Hippocampal formation (tissue), 2 donors: ENCODE data around the gene FAM107B.
A peak's percentile ranks its signal among the peaks of the same experiment; 100 is the strongest.

ENCODE experiments used
- DNase-seq, 2 donors: peaks; one replicate each; lab custom pipeline; 2025; lab: John Stamatoyannopoulos, UW

The FAM107B gene

DNA sequence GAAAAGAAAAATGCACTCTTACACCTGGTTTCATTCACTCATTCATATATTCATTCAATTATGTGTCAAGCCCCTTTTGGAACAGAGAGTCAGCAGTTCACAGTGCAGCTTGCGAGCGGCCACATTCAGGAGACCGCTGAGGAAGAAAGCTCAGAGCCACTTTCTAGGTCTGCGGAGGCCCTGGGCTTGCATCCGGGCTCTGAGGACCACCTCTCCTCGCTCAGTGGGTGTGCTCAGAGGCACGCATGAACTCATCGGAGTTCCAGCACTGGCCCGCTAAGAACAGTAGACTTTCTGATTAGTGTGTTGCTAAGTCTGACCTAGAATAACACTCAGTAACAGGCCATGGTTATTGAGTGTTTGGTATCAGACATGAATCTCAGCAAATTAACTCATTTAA, 1.8 kb upstream of the FAM107B start:
- no peak for DNase-seq

- no peak for DNase-seq
These were observed 959 bp upstream of the FAM107B start for GRCh38 chr10:14775656-14776055.

- no peak for DNase-seq
These were observed 500 bp downstream of the FAM107B start for GRCh38 chr10:14774214-14774580.

GRCh38 chr10:14773551-14774213, 1.0 kb downstream of the FAM107B start:
- DNase-seq = no peak

DNA sequence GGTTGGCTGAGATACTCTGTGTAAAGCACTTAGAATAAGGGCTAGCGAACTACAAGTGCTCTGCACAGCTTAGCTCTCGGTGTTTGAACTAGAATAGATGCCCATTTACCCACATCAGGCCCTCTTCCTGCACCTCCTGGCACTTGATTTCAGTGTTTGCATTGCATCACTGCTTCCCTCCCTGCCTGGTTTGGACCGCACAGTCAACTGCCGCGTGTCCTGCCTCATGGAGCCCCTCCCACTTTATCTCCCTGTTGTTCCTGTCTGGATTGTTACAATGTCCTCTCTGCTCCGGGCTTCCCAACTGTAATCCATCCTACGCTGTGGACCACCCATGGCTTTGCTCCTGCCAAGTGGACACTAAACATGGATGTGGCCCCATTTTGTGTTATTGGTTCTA, 2.3 kb downstream of the FAM107B start:
- no peak for DNase-seq

GRCh38 chr10:14770927-14771326, 3.8 kb downstream of the FAM107B start:
- no peak for DNase-seq

DNA sequence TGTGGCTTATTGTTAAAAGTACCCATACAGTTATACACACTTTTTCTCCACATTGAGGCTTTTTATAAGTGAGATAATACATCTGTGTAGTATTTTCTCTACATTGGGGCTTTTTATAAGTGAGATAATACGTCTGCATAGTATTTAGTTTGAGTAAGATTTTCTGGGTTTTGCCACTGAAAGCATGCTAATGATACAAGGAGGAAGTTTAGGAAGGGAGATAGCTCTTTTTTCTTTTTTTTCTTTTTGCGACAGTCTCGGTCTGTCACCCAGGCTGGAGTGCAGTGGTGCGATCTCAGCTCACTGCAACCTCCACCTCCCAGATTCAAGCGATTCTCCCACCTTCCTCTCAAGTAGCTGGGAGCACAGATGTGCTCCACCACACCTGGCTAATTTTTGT, 13.3 kb downstream of the FAM107B start:
- no peak for DNase-seq

GRCh38 chr10:14758994-14759664, 15.6 kb downstream of the FAM107B start:
- DNase-seq = no peak

DNA sequence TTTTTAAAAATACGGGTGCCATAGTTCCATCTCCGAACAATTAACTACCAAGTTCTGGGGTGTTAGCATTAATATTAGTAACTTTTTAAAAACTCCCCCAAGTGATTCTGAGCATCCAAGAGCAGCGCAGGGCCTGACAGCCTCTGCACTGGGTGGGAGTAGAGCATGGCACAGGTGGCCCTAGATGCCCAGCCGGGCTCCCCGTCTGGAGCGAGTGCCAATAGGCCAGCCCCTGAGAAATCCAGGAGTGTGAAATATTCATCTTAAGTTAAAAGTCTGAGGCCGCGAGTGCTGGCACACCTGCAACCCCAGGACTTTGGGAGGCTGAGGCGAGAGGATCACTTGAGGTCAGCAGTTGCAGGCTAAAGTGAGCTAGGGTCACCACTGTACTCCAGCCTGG, 16.2 kb downstream of the FAM107B start:
- DNase-seq = no peak

DNA sequence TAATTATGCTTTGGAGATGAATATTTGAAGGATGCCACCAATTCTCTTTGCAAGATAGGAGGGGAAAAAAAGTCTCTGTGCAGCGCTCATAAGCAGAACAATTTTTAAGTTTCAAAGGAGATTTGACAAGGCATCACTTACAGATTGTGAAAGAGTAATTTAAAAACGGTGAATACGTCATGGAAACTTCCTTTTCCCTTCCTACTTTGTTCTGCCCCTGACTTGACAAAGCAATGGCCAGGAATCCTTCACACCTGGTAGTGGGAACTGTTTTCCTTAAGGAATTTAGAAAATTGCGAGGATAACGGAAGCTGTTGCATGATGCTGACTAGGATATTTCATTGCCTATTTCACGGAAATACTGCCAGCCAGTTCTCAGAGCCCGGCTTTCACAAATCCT, 16.7 kb downstream of the FAM107B start:
- DNase-seq = no peak

DNA sequence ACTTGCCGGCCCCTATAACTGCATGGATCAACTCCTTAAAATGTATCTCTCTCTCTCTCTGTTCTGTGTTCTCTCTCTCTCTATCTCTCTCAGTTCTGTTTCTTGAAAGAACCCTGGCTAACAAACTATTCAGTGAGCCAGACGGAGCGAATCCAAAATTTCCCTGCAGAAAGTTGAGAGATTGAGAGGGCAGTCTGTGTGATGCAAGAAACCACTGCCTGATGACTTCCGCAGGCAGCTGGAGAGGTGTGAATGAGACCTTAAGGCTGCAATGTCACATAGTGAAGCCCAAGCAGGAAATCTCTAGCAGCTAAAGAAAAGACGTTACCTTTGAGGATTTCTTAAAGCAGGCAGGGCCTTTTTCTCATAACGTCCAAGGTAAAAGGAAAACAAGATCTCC, 17.3 kb downstream of the FAM107B start:
- DNase-seq = no peak

GRCh38 chr10:14753441-14753840, 21.3 kb downstream of the FAM107B start:
- no peak for DNase-seq

DNA sequence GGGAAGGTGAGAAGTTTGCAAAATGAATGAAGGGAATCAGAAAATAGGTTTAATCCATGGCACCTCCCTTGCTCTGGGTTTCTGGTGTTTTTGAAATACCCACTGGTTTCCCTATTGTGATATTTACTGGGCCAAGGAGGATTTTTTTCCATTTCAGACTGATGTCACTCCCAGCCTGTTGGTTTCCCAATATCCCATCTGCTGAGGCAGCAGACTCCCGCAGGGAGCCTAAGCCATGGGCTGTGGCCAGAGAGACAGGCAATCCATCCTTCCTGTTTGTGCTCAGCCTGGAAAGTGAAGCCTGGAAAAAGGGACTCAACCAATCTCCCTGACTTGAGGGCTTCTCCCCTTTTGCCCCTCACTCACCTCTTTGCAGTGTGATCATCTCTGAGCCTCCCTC, 22.8 kb downstream of the FAM107B start:
- DNase-seq = no peak

DNA sequence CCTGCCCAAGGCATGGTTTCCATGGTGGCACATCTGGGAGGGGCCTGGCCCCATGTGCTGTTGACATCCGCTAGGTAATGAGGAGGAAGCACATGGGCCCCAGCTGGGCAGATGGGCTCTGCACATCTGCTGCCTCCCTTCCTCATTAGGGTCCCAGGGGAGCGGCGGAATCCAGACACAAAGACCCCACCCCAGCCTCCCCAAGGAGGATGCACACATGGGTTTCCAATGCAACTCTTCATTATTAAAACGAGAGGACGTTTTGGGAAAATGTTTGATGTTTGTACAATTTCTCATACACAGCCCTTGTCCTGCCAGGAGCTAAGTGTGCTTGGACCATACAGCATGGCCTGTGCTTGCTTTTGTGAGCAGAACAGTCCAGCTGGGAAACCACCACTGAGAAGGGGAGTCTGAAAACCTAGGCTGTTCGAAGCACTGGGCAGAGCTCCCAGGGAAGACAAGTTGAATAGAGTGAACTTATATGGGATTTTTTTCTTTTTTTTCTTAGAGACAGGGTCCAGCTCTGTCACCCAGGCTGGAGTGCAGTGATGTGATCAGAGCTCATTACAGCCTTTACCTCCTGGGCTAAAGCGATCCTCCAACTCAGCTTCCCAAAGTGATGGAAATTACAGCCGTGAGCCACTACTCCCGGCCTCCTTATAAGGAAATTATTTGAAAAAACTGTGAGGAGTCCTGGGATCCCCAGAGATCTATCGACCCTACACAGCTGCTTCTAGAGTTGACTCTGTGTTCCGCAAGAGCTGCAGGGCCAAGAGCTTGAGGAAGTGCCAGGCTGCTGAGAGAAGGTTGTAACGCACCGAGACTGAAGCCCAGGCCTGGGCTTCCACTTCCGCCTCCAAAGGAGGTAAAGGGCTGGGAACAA, 23.4 kb downstream of the FAM107B start:
- no peak for DNase-seq

DNA sequence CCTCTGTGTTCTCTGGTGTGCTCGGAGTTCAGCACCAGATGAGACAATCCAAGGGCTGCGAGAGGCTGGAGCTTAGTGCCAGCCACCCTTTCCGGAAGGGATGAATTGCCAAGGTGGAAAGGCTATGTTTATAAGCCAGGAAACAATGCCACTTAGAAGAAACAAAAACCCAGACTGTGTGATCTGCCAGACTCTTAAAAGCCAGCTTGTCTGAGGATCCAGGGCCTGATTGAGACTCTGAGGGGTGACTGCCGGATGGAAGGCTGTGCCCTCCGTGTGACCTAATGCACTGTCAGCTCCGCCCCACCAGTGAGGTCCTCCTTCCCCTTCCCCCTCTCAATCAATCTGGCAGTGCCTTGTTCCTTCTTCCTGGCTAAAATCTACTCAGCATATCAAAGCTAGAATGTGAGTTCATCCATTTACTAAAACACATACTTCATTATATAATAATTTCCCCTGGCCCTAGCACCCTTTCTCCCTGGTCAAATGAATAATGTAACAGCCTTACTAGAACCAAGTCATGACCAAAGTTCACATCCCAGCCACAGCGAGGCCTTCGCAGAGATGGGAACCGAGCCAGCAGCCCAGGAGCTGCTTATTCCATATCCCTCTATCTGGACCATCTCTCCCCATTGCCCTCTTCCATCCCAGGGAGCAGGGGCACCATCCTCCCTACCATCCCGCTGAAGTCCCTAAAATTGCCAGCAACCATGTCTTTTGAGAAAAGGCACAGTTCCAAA, 25.5 kb downstream of the FAM107B start:
- no peak for DNase-seq

DNA sequence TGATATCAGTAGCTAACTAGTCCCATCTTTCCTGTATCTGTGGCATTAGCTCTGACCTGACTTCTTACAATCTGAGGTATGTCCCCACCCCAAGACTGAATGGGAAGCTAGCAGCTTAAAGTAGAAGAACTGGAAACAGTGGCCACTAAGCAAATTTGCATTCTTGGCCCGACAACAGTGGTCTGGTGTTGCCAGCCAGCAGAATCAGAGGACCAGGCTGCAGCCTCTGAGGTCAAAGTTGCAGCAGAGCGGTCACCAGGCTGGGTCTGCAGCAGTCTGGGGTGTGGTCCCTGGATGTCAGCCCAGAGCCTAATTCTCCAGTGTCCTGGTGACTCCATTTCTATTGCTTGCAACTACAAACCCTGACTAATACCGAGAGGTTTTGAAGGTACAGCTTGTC, 26.3 kb downstream of the FAM107B start:
- DNase-seq = no peak

- DNase-seq = no peak
These were observed 31.9 kb downstream of the FAM107B start for GRCh38 chr10:14742815-14743214.

DNA sequence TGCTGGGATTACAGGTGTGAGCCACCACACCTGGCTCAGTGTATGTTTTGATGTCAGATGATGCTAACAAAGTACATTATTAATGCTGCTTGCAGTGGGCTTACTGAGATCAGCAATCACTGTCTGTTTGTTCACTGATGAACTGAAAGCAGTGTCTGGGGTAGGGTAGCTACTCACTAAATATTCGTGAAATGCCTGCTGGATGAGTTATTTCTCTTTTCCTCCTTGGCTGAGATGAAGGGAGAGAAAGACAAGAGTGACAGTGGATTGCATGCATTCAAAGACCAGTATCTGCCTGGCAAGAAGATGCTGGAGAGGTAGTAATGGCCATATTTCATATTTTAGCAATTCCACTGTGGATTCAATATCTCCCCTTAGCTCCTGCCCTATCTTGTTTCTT, 32.3 kb downstream of the FAM107B start:
- no peak for DNase-seq

DNA sequence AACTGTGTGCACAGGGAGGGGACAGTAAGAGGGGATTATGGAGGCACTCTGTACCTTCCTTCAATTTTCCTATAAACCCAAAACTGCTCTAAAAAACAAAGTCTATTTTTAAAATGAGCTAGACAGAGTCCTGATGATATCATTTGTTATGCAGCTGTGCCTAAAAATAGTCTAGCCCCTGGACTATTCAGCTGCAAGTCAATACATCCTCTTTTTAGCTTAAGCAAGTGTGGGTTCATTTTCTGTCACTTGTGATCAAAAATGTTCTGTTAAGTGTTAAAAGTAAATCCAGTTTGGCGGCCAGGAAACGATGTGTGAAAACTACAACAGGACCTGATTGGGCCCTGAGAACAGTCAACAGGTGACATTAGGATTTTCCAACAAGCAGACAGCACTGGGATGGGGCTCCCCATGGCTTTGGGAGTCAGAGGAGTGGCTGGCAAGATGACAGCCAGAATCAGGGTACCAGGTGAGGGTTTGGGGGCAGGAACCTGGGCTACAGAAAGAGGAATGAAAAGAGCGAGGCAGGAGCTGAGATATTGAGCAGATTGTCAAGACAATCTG, 33.9 kb downstream of the FAM107B start:
- DNase-seq = no peak

DNA sequence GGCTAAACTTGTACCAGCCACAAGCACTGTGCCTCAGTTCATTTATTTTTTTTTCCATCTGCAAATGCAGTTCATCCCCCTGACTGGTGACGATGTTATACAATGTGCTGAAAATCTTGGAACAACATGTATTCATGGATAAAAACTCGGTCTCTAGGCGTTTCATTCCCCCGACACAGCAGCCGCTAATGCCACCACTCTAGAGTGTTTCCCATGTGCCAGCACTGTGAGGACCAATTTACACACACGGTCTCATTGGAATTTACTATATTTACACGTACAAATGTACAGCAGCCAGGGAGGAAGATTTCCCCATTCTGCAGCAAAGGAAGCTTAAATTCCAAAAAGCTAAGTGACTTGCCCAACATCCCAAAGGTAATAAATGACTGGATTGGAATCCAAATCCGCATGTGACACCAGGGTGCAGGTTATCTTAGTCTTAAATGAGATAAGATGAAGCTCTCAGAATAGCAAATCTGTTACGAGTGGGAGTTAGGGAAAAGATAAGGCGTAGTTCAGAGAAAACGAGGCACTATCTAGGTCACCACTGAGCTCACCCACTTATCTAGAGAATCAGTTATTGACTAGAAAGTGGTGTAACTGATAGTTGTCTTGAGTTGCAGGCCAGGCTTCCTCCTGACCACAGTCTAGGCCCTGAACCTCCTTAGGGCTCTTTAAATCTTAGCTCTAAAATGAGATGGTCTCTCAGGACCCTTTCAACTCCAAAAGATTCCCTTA, 36.7 kb downstream of the FAM107B start:
- no peak for DNase-seq

GRCh38 chr10:14736600-14737081, 38.1 kb downstream of the FAM107B start:
- peak in 1 of 2 donors; percentile 19 for DNase-seq
